Tibial artery (tissue), 4 donors: ENCODE measurements around the gene TM9SF1.

ENCODE experiments used
- DNase-seq, 2 donors: peaks; one replicate each; pipeline ENCODE4 v3.0.0-alpha.2; 2019
- H3K27ac ChIP-seq, 2 donors: fragments of 200-600 bp; sonication (generic) in 1 of 2; 1 replicate in 1 of 2; 2 replicates in 1 of 2; pipeline ENCODE4 v1.5.1; 2018 to 2019; ENCODE audit warnings: mild to moderate bottlenecking in 1 of 2
- H3K27me3 ChIP-seq, 2 donors: fragments of 200-600 bp; sonication (generic) in 1 of 2; one replicate each; pipeline versions ENCODE4 v1.5.1 to v1.6.0; 2016 to 2019
- H3K36me3 ChIP-seq, 3 donors: fragments of 200-600 bp; sonication (generic) in 2 of 3; one replicate each; pipeline ENCODE4 v1.5.1; 2016 to 2019; ENCODE audit warnings: mild to moderate bottlenecking in 2 of 3
- H3K4me1 ChIP-seq, 4 donors: fragments of 200-600 bp; sonication (generic) in 2 of 4; 1 replicate in 3 of 4; 2 replicates in 1 of 4; pipeline ENCODE4 v1.5.1; 2016 to 2019
- H3K4me3 ChIP-seq, 2 donors: fragments of 200-600 bp; sonication (generic) in 1 of 2; 1 replicate in 1 of 2; 2 replicates in 1 of 2; pipeline ENCODE4 v1.5.1; 2018 to 2019; ENCODE audit warnings: mild to moderate bottlenecking in 2 of 2
- H3K9me3 ChIP-seq, 3 donors: fragments of 200-600 bp; sonication (generic) in 1 of 3; one replicate each; pipeline ENCODE4 v1.5.1; 2016 to 2019
- intact Hi-C: fragments of 100-400 bp; cut with DNase I; formaldehyde crosslinking; loops from one replicate; pipeline ENCODE4 v1.15.0; 2023; ENCODE audit warnings: low total_unique reads
- TF ChIP-seq, protein P1 (sequence below), 2 experiments: fragments of 200-600 bp in 1 of 2; fragments of 450-650 bp in 1 of 2; IDR thresholded peaks; one replicate each; pipeline ENCODE4 v1.5.1; 2017 to 2019; ENCODE audit warnings: antibody characterized with exemption in 2 of 2, mild to moderate bottlenecking in 1 of 2, moderate library complexity in 1 of 2

TM9SF1 gene

DNA sequence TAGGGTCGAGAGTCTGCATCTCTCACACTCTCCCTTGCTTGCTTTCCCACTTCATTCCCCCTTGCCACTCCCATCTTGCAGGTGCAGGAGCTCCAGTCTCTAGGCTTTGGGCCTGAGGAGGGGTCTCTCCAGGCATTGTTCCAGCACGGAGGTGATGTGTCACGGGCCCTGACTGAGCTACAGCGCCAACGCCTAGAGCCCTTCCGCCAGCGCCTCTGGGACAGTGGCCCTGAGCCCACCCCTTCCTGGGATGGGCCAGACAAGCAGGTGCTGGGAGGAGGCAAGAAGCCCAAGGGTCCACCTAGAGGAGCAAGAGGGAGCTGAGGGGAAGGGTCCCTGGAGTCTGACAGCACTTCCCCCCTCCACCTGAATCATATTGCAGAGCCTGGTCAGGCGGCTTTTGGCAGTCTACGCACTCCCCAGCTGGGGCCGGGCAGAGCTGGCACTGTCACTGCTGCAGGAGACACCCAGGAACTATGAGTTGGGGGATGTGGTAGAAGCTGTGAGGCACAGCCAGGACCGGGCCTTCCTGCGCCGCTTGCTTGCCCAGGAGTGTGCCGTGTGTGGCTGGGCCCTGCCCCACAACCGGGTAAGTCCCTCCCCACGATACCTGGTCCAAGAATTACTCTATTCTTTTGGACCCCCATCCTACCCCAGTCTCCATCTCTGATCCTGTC, 43.7 kb downstream of the TM9SF1 start:
- Histone ChIP-seq H3K36me3 (peaks cover 57 to 79% (median 72%) of the 10 kb centered on the region in 3 donors), H3K4me3 (no peak overlapping the region), H3K9me3 (no peaks in the 10 kb centered on the region), H3K4me1 (peaks cover 7 to 18% (median 15%) of the 10 kb centered on the region in 4 donors), H3K27ac (no peak overlapping the region), H3K27me3 (no peaks in the 10 kb centered on the region)
- DNase-seq, result no peak
- intact Hi-C loops, result loop anchor here (5.0 kb wide), 1 partner anchor 94 kb away; no protein-coding TSS in a partner anchor
- TF ChIP-seq, protein P1, sequence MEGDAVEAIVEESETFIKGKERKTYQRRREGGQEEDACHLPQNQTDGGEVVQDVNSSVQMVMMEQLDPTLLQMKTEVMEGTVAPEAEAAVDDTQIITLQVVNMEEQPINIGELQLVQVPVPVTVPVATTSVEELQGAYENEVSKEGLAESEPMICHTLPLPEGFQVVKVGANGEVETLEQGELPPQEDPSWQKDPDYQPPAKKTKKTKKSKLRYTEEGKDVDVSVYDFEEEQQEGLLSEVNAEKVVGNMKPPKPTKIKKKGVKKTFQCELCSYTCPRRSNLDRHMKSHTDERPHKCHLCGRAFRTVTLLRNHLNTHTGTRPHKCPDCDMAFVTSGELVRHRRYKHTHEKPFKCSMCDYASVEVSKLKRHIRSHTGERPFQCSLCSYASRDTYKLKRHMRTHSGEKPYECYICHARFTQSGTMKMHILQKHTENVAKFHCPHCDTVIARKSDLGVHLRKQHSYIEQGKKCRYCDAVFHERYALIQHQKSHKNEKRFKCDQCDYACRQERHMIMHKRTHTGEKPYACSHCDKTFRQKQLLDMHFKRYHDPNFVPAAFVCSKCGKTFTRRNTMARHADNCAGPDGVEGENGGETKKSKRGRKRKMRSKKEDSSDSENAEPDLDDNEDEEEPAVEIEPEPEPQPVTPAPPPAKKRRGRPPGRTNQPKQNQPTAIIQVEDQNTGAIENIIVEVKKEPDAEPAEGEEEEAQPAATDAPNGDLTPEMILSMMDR (IDR thresholded peaks at IDR 0.05), result no peak

DNA sequence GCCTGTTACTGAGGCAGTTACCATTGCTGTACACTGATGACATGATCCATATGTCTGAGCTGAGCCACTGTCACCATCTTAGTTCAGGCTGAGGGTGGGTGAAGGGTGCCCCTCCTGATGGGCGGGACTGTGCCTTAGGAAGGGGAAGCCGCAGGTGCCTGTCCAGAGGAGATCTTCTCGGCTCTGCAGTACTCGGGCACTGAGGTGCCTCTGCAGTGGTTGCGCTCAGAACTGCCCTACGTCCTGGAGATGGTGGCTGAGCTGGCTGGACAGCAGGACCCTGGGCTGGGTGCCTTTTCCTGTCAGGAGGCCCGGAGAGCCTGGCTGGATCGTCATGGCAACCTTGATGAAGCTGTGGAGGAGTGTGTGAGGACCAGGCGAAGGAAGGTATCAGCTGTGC, 44.2 kb downstream of the TM9SF1 start:
- intact Hi-C loops, result loop anchor here (5.0 kb wide), 1 partner anchor 94 kb away; no protein-coding TSS in a partner anchor

DNA sequence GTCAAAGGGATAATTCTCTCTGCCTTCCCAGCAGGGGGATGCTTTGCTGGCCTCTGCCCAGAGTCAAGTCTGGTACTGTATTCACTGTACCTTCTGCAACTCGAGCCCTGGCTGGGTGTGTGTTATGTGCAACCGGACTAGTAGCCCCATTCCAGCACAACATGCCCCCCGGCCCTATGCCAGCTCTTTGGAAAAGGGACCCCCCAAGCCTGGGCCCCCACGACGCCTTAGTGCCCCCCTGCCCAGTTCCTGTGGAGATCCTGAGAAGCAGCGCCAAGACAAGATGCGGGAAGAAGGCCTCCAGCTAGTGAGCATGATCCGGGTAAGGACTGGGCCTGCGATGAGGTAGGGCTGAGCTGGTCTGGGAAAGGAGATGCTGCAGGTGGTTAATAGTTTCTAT, 44.7 kb downstream of the TM9SF1 start:
- Histone ChIP-seq H3K9me3 (no peaks in the 10 kb centered on the region), H3K36me3 (peaks cover 47 to 69% (median 63%) of the 10 kb centered on the region in 3 donors)
- intact Hi-C loops, result loop anchor here (5.0 kb wide), 1 partner anchor 93 kb away; no protein-coding TSS in a partner anchor

More for the DNA sequence above, 44.2 kb downstream of the TM9SF1 start:
- Histone ChIP-seq H3K36me3 (peaks cover 51 to 74% (median 67%) of the 10 kb centered on the region in 3 donors), H3K27me3 (no peaks in the 10 kb centered on the region), H3K27ac (no peak overlapping the region), H3K9me3 (no peaks in the 10 kb centered on the region), H3K4me3 (no peak overlapping the region), H3K4me1 (peaks cover 9 to 21% (median 16%) of the 10 kb centered on the region in 4 donors)
- TF ChIP-seq, protein P1 (IDR thresholded peaks at IDR 0.05), result no peak
- no peak for DNase-seq

DNA sequence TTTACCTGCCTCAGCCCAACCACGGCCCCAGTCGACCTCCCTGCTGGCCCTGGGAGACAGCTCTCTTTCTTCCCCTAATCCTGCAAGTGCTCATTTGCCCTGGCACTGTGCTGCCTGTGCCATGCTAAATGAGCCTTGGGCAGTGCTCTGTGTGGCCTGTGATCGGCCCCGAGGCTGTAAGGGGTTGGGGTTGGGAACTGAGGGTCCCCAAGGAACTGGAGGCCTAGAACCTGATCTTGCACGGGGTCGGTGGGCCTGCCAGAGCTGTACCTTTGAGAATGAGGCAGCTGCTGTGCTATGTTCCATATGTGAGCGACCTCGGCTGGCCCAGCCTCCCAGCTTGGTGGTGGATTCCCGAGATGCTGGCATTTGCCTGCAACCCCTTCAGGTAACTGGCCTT, 45.2 kb downstream of the TM9SF1 start:
- Histone ChIP-seq H3K27ac (no peak overlapping the region), H3K4me3 (no peak overlapping the region), H3K4me1 (peaks cover 12 to 31% (median 22%) of the 10 kb centered on the region in 4 donors), H3K27me3 (no peaks in the 10 kb centered on the region), H3K36me3 (peaks cover 42 to 64% (median 58%) of the 10 kb centered on the region in 3 donors), H3K9me3 (no peaks in the 10 kb centered on the region)
- intact Hi-C loops, result loop anchor here (5.0 kb wide), 1 partner anchor 93 kb away; no protein-coding TSS in a partner anchor
- TF ChIP-seq, protein P1 (IDR thresholded peaks at IDR 0.05), result no peak
- DNase-seq, result no peak

More for the DNA sequence above, 44.7 kb downstream of the TM9SF1 start:
- TF ChIP-seq, protein P1 (IDR thresholded peaks at IDR 0.05), result no peak
- no peak for DNase-seq
- Histone ChIP-seq H3K4me1 (peaks cover 12 to 26% (median 19%) of the 10 kb centered on the region in 4 donors), H3K27me3 (no peaks in the 10 kb centered on the region), H3K27ac (no peak overlapping the region), H3K4me3 (no peak overlapping the region)

DNA sequence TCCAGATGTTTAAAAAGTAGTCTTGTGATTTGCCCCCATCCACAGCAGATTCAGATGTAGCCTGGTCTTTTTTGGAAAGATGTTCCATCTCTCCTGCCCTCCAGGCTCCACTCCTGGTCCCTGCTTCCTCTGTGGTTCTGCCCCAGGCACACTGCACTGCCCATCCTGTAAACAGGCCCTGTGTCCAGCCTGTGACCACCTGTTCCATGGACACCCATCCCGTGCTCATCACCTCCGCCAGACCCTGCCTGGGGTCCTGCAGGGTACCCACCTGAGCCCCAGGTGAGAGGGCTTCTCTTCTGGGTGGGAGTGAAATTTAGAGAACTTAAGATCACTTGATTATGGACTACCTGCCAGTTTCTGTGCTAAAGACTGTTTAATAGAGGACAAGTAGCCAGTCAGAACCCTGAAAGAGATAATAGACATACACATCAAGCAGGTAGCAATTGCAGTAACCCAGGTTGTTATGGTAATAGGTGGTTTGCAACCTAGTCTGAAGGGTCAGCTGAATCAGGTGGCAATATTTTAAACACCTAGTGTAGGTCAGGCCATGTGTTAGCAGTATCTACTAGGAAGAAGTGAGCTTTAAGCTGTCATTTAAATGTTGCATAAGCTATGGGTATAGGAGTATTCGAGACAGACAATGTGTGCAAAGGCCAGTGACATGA, 45.8 kb downstream of the TM9SF1 start:
- DNase-seq, result no peak
- TF ChIP-seq, protein P1 (IDR thresholded peaks at IDR 0.05), result no peak
- Histone ChIP-seq H3K9me3 (no peaks in the 10 kb centered on the region), H3K4me3 (no peak overlapping the region), H3K36me3 (peaks cover 36 to 58% (median 51%) of the 10 kb centered on the region in 3 donors), H3K27me3 (no peaks in the 10 kb centered on the region), H3K4me1 (peaks cover 12 to 31% (median 23%) of the 10 kb centered on the region in 4 donors), H3K27ac (no peak overlapping the region)
- intact Hi-C loops, result loop anchor here (5.0 kb wide), 1 partner anchor 38 kb away; the partner anchor contains the start of gene IPO4
